GM21528 (cell line): Measurements from ENCODE around the gene GLT6D1.
"Not testable (repeated sequence)": the region's sequence is repeated elsewhere in the genome, so short reads cannot be mapped to it uniquely, and the experiment has no call there.

Experiments used
- ATAC-seq: cut with Tn5 transposase; IDR thresholded peaks from one replicate; pipeline ENCODE4 v1.9.1; 2021; ENCODE audit warnings: mild to moderate bottlenecking, moderate library complexity; ENCODE audit not compliant: unreplicated experiment, low FRiP score

The GLT6D1 gene

GRCh38 chr9:135665795-135666189 is 26.5 kb upstream of the GLT6D1 start:
- no peak for ATAC-seq

GRCh38 chr9:135664801-135665794 is 25.8 kb upstream of the GLT6D1 start:
- ATAC-seq = no peak

GRCh38 chr9:135664266-135664665 is 24.9 kb upstream of the GLT6D1 start:
- no peak for ATAC-seq

DNA sequence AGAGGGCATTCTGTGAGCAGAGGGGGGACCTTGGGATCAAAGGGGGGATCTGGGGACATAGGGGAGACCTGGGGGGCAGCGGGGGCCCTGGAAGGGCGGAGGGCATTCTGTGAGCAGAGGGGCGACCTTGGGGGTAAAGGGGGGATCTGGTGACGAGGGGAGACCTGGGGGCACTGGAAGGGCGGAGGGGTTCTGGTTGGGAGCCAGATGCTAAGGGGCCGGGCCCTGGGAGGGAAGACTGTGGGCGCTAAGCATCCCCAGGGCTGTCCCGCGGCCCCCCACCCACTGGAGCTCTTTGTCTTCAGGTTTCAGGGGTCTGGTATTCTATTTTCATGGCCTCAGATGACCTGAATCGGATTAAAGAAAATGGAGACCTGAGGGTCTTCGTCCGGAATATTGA is 24.5 kb upstream of the GLT6D1 start:
- ATAC-seq = no peak

GRCh38 chr9:135663451-135663770 is 24.1 kb upstream of the GLT6D1 start:
- ATAC-seq = no peak

DNA sequence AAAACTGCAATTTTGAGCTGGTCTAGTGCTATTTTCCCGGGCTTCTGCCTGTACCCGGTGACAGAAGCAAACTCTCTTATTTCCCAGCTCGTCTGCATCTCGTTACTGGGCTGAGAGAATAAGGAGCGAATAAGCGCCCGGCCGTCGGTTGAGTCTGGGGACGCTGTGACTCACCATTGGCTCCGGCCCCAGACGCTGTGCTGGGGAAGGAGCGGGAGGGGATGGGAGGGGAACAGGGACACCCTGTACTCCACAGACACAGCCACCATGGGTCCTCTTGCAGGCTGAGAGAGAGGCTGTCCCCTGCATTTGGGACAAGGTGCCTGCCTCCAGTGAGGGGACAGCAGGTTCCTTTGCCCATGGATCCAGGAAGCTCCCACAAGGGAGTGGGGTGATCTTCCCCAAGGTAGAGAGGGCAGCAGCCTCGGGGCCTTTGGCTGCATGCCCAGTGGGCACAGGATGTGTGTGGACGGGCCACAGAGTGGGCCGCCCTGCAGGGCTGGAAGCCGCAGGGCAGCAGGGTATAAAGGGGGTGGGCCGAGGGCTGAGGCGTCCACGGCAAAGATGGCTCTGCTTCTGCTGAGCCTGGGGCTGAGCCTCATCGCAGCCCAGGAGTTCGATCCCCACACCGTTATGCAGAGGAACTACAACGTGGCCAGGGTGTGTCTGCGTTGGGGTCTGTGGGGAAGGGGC is 23.6 kb upstream of the GLT6D1 start, which contains the start of gene LCN9:
Gene LCN9, plus strand, starts transcription at position 552 of the 693 bp plus-strand sequence. Its CDS starts 13 bp downstream, at position 565.
- no peak for ATAC-seq

GRCh38 chr9:135661816-135662560 is 22.6 kb upstream of the GLT6D1 start:
- no peak for ATAC-seq

GRCh38 chr9:135660407-135660806 is 21.1 kb upstream of the GLT6D1 start:
- no peak for ATAC-seq

- ATAC-seq = no peak
These were observed 19.9 kb upstream of the GLT6D1 start for GRCh38 chr9:135659252-135659651.

DNA sequence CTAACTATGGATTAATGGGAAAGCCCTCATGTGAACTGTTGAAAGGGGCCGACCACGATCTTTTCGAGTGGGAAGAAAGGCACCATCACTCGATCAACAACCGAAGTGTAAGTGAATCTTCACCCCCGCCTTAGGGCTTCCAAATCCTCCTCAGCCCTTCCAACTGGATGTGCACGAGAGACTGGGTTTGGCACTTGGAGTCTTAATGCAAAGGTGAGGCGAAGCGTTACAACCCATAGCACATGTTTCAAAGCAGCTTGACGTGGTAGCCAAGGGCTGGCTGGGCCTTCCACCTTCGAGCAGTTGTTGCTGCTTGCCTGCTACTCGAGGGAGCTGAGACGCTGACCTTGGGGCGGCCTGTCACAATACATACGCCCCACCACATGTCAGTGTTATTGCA is 18.1 kb upstream of the GLT6D1 start:
- ATAC-seq = no peak

GRCh38 chr9:135655317-135655716 is 16.0 kb upstream of the GLT6D1 start:
- no peak for ATAC-seq

DNA sequence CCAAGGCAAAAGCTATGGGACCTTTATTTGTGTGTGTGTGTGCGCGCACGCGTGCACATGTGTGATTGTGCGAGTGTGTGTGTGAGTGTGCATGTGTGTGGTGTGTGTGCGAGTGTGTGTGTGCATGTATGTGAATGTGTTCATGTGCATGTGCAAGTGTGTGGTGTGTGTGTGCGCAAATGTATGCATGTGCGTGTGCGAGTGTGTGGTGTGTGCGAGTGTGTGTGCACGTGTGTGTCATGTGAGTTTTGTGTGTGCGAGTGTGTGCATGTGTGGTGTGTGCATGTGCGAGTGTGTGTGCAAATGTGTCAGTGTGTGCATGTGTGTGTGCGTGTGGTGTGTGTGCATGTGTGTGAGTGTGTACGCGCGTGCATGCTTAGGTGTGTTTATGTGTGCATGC is 11.1 kb upstream of the GLT6D1 start:
- ATAC-seq = no peak

- no peak for ATAC-seq
These were observed 10.2 kb upstream of the GLT6D1 start for GRCh38 chr9:135649508-135649907.

DNA sequence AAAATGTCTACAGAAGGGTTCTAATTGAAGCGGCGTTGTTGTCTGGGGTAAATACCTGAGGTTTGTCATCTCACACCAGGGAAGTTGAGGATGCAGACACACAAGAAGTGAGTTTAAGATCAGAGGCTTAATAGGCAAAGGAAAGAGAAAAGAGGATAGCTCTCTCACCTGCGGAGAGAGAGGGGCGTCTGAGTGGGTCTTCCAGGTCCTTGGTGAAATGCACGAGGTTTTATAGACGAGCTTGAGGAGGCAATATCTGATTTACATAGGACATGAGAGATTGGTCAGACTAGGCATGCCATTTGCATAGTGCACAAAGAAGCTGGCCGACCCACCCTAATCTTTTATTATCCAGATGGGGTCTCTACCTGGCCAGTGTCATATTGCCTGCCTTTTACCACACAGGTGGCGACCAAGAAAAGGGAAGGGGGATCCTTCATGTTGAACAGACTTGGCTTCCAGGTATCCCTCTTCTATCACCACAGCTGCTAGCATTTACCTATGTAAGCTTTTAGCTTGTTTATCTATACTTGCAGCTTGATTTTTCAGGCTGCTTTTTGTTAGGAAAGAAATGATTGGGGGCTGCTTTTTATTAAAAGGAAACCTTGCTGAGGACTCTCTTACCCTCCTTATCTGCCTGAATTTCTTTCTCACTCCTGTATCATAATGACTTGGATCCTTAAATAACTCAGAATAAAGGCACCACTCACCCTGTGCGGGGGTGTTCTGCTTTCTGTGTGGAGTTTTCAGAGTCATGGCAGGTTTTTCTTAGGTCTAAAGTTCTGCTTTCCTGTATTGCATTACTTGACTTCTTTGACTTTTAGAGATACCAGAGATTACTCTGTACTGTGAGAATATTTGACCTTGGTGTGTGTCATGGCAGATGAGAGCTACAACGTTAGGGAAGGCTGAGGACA is 9.4 kb upstream of the GLT6D1 start:
- no peak for ATAC-seq

DNA sequence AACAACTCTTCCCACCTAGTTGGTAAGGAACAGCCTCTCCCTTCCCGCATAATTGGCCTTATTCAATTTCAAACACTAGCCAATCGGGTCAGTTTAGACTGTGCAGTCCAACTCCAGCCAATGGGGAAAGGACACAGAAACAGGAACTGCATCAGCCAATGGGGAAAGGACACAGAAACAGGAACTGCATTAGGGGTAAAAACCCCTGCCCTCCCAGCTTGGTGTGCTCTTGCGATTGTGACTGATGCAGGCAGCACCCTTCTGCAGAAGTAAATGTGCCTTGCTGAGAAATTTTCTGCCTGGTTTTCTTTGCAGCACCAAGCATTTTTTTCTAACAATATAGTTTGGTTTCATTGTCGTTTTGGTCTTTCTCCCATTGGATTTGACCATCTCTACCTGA is 8.5 kb upstream of the GLT6D1 start:
- no peak for ATAC-seq

DNA sequence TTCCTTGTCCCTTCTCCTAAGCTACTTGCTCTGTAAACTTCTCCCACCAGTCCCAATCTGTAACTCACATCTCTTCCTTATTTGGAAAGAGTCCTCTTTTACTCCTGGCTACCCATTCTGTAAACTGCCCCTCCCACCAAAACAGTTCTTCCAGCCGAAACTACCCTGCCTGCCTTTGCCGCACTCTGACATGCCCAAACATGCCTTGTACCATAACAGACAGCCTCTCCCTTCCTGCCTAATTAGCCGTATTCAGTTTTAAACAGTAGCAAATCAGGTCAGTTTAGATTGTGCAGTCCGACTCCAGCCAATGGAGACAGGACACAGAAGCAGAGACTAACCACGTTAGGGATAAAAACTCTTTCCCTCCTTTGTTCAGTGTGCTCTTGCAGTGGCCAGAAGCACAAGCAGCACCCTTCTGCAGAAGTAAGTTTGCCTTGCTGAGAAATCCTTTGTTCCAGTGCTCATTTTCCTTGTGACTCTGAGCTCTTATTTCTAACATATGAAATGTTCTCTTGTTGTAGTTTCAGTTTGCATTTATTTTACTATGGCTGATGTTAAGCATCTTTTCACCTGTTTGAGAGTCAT is 5.4 kb upstream of the GLT6D1 start:
- no peak for ATAC-seq

- no peak for ATAC-seq
These were observed 2.4 kb upstream of the GLT6D1 start for GRCh38 chr9:135641745-135642144.

DNA sequence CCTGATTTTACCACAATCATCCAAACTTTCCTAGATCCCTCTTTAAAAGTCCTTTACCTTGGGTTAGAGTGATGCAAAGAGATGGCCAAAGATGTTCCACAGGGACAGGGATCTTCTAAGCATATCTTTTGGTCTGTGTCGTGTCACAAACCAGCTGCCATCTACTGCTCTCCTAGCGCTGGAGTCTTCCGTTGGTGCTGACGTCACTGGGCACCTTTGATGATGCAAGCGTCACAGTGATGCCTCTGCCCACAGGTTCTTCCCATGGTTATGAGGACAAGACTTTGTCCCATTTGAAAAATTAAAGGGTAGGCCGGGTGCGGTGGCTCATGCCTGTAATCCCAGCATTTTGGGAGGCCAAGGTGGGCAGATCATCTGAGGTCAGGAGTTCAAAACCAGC is 1.7 kb upstream of the GLT6D1 start:
- ATAC-seq = no peak

GRCh38 chr9:135636930-135637530 is 2.3 kb downstream of the GLT6D1 start:
- not testable (repeated sequence) for ATAC-seq
